GM12878 (cell line): ENCODE results near the gene ZMYND15. TPM values are rescaled to one million over a fixed set of nuclear protein-coding genes. Genes with fewer than 3 reads are reported as not detected.

Source experiments
- ASH2L ChIP-seq: fragments of 300-600, 200-600 bp; sonication (generic); IDR thresholded peaks from 2 replicates; pipeline ENCODE4 v1.6.1; 2017; ENCODE audit warnings: low read depth, mild to moderate bottlenecking, borderline replicate concordance
- CBX3 ChIP-seq: fragments of 200-600 bp; sonication (generic); IDR thresholded peaks from 2 replicates; pipeline ENCODE4 v1.6.1; 2016; ENCODE audit warnings: low read depth, borderline replicate concordance
- CEBPB ChIP-seq, 2 experiments: fragments of 150-350 bp in 1 of 2; IDR thresholded peaks; 2 replicates each; pipeline ENCODE4 v1.6.1; 2012 to 2014; ENCODE audit warnings: low read depth in 2 of 2, low read length in 2 of 2, borderline replicate concordance in 1 of 2, inconsistent platforms in 1 of 2
- CHD4 ChIP-seq: fragments of 200-600 bp; sonication (generic); IDR thresholded peaks from 2 replicates; pipeline ENCODE4 v1.6.1; 2016; ENCODE audit warnings: mild to moderate bottlenecking
- EED ChIP-seq: sonication (generic); IDR thresholded peaks from 2 replicates; pipeline ENCODE4 v1.6.1; 2016; ENCODE audit warnings: antibody characterized with exemption, low read depth
- FOXM1 ChIP-seq: IDR thresholded peaks from 2 replicates; pipeline ENCODE4 v1.6.1; 2012; ENCODE audit warnings: low read depth, mild to moderate bottlenecking, inconsistent platforms, low read length, moderate library complexity
- GATAD2B ChIP-seq: fragments of 450-650 bp; conservative IDR thresholded peaks from 2 replicates; pipeline ENCODE4 v1.6.1; 2017; ENCODE audit warnings: low read depth, mild to moderate bottlenecking, moderate library complexity
- IKZF2 ChIP-seq, 2 experiments: fragments of 450-650 bp; IDR thresholded peaks; 2 replicates each; pipeline ENCODE4 v1.6.1; 2017; ENCODE audit warnings: mild to moderate bottlenecking in 2 of 2, moderate library complexity in 2 of 2
- JUNB ChIP-seq: IDR thresholded peaks from 2 replicates; pipeline ENCODE4 v1.6.1; 2016; ENCODE audit warnings: antibody characterized with exemption, mild to moderate bottlenecking
- MEF2A ChIP-seq: IDR thresholded peaks from 2 replicates; pipeline ENCODE4 v1.6.1; 2011; ENCODE audit warnings: low read depth, mild to moderate bottlenecking, low read length, moderate library complexity; ENCODE audit not compliant: insufficient read depth
- MEF2B ChIP-seq: fragments of 450-650 bp; IDR thresholded peaks from 2 replicates; pipeline ENCODE4 v1.6.1; 2018; ENCODE audit warnings: mild to moderate bottlenecking, moderate library complexity; ENCODE audit not compliant: partially characterized antibody, poor library complexity, severe bottlenecking
- NFYB ChIP-seq: IDR thresholded peaks from 2 replicates; pipeline ENCODE4 v1.6.1; 2011; ENCODE audit warnings: low read depth, mild to moderate bottlenecking, low read length, improper control_type of control experiment, moderate library complexity; ENCODE audit not compliant: insufficient read depth
- PML ChIP-seq: IDR thresholded peaks from 2 replicates; pipeline ENCODE4 v1.6.1; 2012; ENCODE audit warnings: low read length, inconsistent platforms
- RUNX3 ChIP-seq: IDR thresholded peaks from 2 replicates; pipeline ENCODE4 v1.6.1; 2012; ENCODE audit warnings: low read length, inconsistent platforms
- SIN3A ChIP-seq: IDR thresholded peaks from 2 replicates; pipeline ENCODE4 v1.6.1; 2012; ENCODE audit warnings: low read depth, low read length, improper control_type of control experiment
- TAF1 ChIP-seq: IDR thresholded peaks from 2 replicates; pipeline ENCODE4 v1.6.1; 2011; ENCODE audit warnings: mild to moderate bottlenecking, low read depth, low read length, borderline replicate concordance
- ZNF274 ChIP-seq: IDR thresholded peaks from one replicate; pipeline ENCODE4 v1.8.0; 2011; ENCODE audit not compliant: insufficient read length, insufficient read depth
- polyA plus RNA-seq, 11 experiments: library from polyadenylated mRNA; depleted of rRNA in 4 of 11; unstranded in 6 of 11; stranded (reverse) in 5 of 11; fragments of >200 nt; fragmentation: Nextera tagmentation in 4 of 11; fragmentation: Illumina TruSeq in 1 of 11; extraction: Ambion mirVana in 4 of 11; extraction: Trizol in 1 of 11; gene quantifications; 1 replicate in 1 of 11; 2 replicates in 10 of 11; pipeline versions ENCODE4 v1.2.1 to v1.2.3, GENCODE V29; 2011 to 2016; ENCODE audit warnings: inconsistent platforms in 2 of 11, missing spikeins in 2 of 11, low read depth in 1 of 11
- total RNA-seq, 4 experiments: library from RNA; depleted of rRNA in 3 of 4; stranded (reverse); fragments of >200 nt in 3 of 4; fragmentation: Illumina TruSeq in 1 of 4; extraction: Trizol in 1 of 4; gene quantifications; 2 replicates each; pipeline versions ENCODE4 v1.2.1 to v1.2.3, GENCODE V29; 2013 to 2021
- TF ChIP-seq, protein P1 (sequence below): fragments of 450-650 bp; IDR thresholded peaks from 2 replicates; pipeline ENCODE4 v1.6.1; 2017; ENCODE audit warnings: mild to moderate bottlenecking, moderate library complexity
- TF ChIP-seq, protein P2 (sequence below): fragments of 450-650 bp; IDR thresholded peaks from 2 replicates; pipeline ENCODE4 v1.6.1; 2017; ENCODE audit warnings: low read depth, mild to moderate bottlenecking, moderate library complexity
- TF ChIP-seq, protein P3 (sequence below): IDR thresholded peaks from 2 replicates; pipeline ENCODE4 v1.6.1; 2012; ENCODE audit warnings: low read depth, low read length, improper control_type of control experiment

Gene ZMYND15
- total and polyA plus RNA-seq, 10 of the 15 experiments (the other 5 are each of a cell fraction or from before 2014, with no cell fraction given): 0.03 to 0.17 (median 0.06) TPM; not detected in 4

DNA sequence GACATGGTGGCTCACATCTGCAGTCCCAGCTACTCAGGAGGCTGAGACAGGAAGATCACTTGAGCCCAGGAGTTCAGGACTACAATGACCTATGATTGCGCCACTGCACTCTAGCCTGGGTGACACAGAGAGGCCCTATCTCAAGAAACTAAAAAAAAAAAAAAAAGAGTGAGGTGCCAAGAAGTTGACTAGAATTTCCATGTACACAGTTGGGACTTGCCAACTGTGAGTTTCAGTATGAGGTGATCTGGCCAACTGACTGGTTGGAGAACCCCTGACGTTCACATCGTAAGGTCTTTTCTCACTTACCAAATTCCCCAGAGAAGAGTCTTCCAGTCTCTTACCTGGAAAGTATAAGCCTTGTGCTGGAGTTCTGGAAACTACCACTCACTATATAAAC, 11.5 kb upstream of the ZMYND15 start (continued):
- TF ChIP-seq, protein P1, sequence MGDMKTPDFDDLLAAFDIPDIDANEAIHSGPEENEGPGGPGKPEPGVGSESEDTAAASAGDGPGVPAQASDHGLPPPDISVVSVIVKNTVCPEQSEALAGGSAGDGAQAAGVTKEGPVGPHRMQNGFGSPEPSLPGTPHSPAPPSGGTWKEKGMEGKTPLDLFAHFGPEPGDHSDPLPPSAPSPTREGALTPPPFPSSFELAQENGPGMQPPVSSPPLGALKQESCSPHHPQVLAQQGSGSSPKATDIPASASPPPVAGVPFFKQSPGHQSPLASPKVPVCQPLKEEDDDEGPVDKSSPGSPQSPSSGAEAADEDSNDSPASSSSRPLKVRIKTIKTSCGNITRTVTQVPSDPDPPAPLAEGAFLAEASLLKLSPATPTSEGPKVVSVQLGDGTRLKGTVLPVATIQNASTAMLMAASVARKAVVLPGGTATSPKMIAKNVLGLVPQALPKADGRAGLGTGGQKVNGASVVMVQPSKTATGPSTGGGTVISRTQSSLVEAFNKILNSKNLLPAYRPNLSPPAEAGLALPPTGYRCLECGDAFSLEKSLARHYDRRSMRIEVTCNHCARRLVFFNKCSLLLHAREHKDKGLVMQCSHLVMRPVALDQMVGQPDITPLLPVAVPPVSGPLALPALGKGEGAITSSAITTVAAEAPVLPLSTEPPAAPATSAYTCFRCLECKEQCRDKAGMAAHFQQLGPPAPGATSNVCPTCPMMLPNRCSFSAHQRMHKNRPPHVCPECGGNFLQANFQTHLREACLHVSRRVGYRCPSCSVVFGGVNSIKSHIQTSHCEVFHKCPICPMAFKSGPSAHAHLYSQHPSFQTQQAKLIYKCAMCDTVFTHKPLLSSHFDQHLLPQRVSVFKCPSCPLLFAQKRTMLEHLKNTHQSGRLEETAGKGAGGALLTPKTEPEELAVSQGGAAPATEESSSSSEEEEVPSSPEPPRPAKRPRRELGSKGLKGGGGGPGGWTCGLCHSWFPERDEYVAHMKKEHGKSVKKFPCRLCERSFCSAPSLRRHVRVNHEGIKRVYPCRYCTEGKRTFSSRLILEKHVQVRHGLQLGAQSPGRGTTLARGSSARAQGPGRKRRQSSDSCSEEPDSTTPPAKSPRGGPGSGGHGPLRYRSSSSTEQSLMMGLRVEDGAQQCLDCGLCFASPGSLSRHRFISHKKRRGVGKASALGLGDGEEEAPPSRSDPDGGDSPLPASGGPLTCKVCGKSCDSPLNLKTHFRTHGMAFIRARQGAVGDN: no peak
- no peak for TF ChIP-seq PML
- no peak for TF ChIP-seq ASH2L
- TF ChIP-seq NFYB: 0 out of 2 replicates have a peak, but pooled peaks have one; percentile 6
- TF ChIP-seq JUNB: peak; percentile 58; the same call in 1 of the 2 replicates
- TF ChIP-seq ZNF274: no peak
- no peak for TF ChIP-seq GATAD2B
- peak; percentile 19; the same call in 1 of the 2 replicates for TF ChIP-seq FOXM1
- no peak for TF ChIP-seq TAF1
- peak; percentile 33 for TF ChIP-seq MEF2B
- no peak for TF ChIP-seq SIN3A
- TF ChIP-seq IKZF2 (IDR thresholded peaks at IDR 0.05): peak; percentile 81 to 86
- TF ChIP-seq EED: peak; percentile 90
- TF ChIP-seq, protein P2, sequence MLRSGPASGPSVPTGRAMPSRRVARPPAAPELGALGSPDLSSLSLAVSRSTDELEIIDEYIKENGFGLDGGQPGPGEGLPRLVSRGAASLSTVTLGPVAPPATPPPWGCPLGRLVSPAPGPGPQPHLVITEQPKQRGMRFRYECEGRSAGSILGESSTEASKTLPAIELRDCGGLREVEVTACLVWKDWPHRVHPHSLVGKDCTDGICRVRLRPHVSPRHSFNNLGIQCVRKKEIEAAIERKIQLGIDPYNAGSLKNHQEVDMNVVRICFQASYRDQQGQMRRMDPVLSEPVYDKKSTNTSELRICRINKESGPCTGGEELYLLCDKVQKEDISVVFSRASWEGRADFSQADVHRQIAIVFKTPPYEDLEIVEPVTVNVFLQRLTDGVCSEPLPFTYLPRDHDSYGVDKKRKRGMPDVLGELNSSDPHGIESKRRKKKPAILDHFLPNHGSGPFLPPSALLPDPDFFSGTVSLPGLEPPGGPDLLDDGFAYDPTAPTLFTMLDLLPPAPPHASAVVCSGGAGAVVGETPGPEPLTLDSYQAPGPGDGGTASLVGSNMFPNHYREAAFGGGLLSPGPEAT: peak; percentile 82
- TF ChIP-seq CBX3: no peak
- TF ChIP-seq, protein P3, sequence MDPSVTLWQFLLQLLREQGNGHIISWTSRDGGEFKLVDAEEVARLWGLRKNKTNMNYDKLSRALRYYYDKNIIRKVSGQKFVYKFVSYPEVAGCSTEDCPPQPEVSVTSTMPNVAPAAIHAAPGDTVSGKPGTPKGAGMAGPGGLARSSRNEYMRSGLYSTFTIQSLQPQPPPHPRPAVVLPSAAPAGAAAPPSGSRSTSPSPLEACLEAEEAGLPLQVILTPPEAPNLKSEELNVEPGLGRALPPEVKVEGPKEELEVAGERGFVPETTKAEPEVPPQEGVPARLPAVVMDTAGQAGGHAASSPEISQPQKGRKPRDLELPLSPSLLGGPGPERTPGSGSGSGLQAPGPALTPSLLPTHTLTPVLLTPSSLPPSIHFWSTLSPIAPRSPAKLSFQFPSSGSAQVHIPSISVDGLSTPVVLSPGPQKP: no peak
- TF ChIP-seq CEBPB (IDR thresholded peaks at IDR 0.05; ENCODE audit: borderline replicate concordance in 1 of 2, low read depth in 2 of 2, low read length in 2 of 2): no peak
- no peak for TF ChIP-seq CHD4
- TF ChIP-seq RUNX3: peak; percentile 23; the same call in 1 of the 2 replicates
- no peak for TF ChIP-seq MEF2A
